D721Med (cell line): Measurements from ENCODE around the gene FFAR2.

Experiments
- DNase-seq: peaks from one replicate; pipeline ENCODE4 v3.0.0; 2011; ENCODE audit warnings: low spot score; ENCODE audit not compliant: insufficient read length
- FAIRE-seq: peaks from 2 replicates; lab custom pipeline; 2011; peaks lifted over from hg19 to GRCh38; lab: Jason Lieb, UNC
- CTCF ChIP-seq: IDR thresholded peaks from 2 replicates; pipeline ENCODE4 v1.5.1; 2012; ENCODE audit warnings: mild to moderate bottlenecking, control low read depth; ENCODE audit not compliant: insufficient read depth; ENCODE audit errors: missing control alignments

The FFAR2 gene

DNA sequence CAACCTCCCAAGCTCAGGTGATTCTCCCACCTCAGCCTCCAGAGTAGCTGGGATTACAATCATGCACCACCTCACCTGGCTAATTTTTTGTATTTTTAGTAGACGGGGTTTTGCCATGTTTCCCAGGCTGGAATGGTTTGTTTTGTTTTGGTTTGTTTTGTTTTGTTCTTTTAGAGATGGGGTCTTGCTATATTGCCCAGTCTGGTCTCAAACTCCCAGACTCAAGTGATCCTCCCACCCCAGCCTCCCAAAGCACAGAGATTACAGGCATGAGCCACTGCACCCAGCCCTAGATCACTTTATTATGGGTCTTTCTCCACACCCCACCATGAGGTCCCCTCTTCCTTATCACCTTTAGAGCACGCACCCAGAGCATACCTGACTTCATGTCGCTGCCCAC lies 50.2 kb downstream of the FFAR2 start:
- TF ChIP-seq CTCF: no peak
- DNase-seq (no peak), FAIRE-seq (no peak)

DNA sequence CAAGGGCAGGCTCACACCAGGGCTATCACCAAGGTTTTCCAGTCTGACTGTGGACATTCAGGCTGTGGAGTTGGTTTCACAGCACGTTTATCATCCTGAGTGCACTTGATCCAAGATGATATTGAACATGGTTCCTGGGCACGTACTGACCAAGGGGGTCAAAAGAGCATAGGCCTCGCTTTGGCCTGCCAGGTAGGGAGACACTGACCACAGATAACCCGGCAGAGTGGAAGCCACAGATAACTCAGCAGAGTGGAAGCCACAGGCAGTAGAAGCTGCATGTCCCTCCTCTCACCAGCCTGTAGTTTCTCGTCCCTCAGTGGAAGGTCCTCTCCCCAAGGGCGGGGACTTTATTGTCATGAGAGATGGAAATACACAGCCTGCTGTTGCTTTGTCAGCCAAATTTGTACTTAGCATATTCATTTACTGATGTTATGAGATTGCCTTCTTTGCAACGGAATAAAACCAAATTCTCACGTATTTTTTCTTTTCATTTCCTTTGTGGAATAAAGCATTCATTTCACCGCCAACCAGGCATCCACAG lies 51.0 kb downstream of the FFAR2 start:
- no peak for FAIRE-seq
- TF ChIP-seq CTCF: no peak

GRCh38 chr19:35500611-35501010 lies 52.6 kb downstream of the FFAR2 start:
- no peak for TF ChIP-seq CTCF
- FAIRE-seq (no peak), DNase-seq (no peak)

More for the DNA sequence above, 51.0 kb downstream of the FFAR2 start:
- DNase-seq: no peak
